ACC112 (cell line): ENCODE data around the gene AUTS2.

Experiments used
- H2AFZ ChIP-seq: fragments of 200-600 bp; sonication (generic); one replicate; pipeline ENCODE4 v1.6.0; 2017; ENCODE audit warnings: antibody characterized with exemption, low read length; ENCODE audit not compliant: unreplicated experiment
- H3K27ac ChIP-seq: fragments of 200-600 bp; sonication (generic); 2 replicates; pipeline ENCODE4 v1.5.1; 2014; ENCODE audit warnings: low read depth, mild to moderate bottlenecking, antibody characterized with exemption, low read length, moderate library complexity
- H3K27me3 ChIP-seq: fragments of 200-600 bp; sonication (generic); 2 replicates; pipeline ENCODE4 v1.6.1; 2014; ENCODE audit warnings: mild to moderate bottlenecking, antibody characterized with exemption, low read length, moderate library complexity, mixed read lengths; ENCODE audit not compliant: insufficient read depth
- H3K36me3 ChIP-seq: fragments of 200-600 bp; sonication (generic); 2 replicates; pipeline ENCODE4 v1.6.1; 2016; ENCODE audit warnings: mild to moderate bottlenecking, antibody characterized with exemption, low read length, moderate library complexity, mixed read lengths; ENCODE audit not compliant: insufficient read depth
- H3K4me1 ChIP-seq: fragments of 200-600 bp; sonication (generic); one replicate; pipeline ENCODE4 v1.6.1; 2016; ENCODE audit warnings: low read length, mixed read lengths; ENCODE audit not compliant: insufficient read depth, unreplicated experiment, control insufficient read depth
- H3K4me3 ChIP-seq: fragments of 200-600 bp; sonication (generic); 2 replicates; pipeline ENCODE4 v1.5.1; 2014; ENCODE audit warnings: mild to moderate bottlenecking, low read depth, low read length
- H3K79me2 ChIP-seq: fragments of 200-600 bp; sonication (generic); one replicate; pipeline ENCODE4 v1.6.0; 2016; ENCODE audit warnings: low read length; ENCODE audit not compliant: control insufficient read depth, unreplicated experiment, insufficient read depth

Gene AUTS2

DNA sequence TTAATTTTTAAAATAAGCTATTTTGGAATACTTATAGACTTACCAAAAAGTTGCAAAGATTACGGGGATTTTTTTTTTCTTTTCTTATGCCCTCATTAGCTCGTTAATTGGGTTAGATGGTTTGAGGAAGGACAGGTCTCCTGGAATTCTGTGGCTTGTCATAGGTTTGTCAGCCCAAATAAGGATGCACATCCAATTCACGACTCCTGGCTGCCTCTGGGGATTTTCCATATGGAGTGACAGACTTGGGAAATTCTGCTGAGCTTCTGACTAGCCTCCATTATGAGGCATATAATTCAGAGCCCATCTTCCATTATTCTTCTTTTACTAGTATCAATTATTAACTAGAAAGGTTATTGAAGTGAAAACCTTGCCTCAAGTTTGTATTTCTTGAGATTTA lies 102.1 kb downstream of the AUTS2 start:
- H3K4me3 ChIP-seq, result no peak overlapping the region
- no peaks in the 10 kb centered on the region for H3K36me3 ChIP-seq
- no peaks in the 10 kb centered on the region for H3K79me2 ChIP-seq
- no peak overlapping the region for H3K27ac ChIP-seq
- no peaks in the 10 kb centered on the region for H3K4me1 ChIP-seq
- H2AFZ ChIP-seq, result no peak overlapping the region
- H3K27me3 ChIP-seq, result no peaks in the 10 kb centered on the region

DNA sequence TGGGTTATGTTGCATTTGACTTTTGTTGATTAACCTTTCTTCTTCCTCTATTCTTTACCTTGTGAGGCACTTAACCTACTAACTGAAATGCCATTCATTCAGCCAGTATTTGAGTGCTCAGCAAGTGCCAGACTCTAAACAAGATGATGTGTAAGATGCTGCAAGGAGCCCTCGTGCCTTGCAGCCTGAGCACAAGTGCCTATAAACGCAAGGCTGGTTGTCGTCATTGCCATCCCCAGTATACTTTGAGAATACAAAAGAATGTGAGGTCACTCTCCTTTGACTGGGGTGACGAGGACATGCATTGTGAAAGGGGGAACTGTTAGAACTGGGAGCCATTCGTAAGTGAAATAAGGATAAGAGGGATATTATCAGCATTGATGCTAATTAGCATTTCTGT lies 103.0 kb downstream of the AUTS2 start:
- H2AFZ ChIP-seq, result no peak overlapping the region
- no peak overlapping the region for H3K27ac ChIP-seq
- no peak overlapping the region for H3K4me3 ChIP-seq
- H3K36me3 ChIP-seq, result no peaks in the 10 kb centered on the region
- H3K27me3 ChIP-seq, result no peaks in the 10 kb centered on the region
- no peaks in the 10 kb centered on the region for H3K4me1 ChIP-seq
- no peaks in the 10 kb centered on the region for H3K79me2 ChIP-seq

DNA sequence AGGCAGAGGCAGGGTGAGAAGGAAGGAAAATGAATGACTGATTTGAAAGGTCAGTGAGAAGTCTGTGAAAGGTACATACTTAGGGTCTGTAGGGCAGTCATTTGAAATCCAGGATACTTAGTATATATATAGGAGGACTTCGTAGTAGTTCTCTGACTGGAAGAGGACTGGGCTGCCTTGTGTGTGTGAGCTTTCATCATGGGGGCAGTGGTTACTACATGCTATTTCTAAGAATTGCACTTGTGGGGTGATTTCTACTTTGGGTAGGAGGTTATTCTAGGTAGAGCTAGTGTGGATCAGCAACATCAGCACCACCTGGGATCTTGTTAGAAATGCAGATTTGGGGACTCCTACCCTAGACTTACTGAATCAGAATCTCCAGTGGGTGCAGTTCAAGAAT lies 104.1 kb downstream of the AUTS2 start:
- H3K27me3 ChIP-seq, result no peaks in the 10 kb centered on the region
- no peaks in the 10 kb centered on the region for H3K79me2 ChIP-seq
- no peaks in the 10 kb centered on the region for H3K36me3 ChIP-seq
- H3K4me3 ChIP-seq, result no peak overlapping the region
- H3K27ac ChIP-seq, result no peak overlapping the region
- H2AFZ ChIP-seq, result no peak overlapping the region
- H3K4me1 ChIP-seq, result no peaks in the 10 kb centered on the region

DNA sequence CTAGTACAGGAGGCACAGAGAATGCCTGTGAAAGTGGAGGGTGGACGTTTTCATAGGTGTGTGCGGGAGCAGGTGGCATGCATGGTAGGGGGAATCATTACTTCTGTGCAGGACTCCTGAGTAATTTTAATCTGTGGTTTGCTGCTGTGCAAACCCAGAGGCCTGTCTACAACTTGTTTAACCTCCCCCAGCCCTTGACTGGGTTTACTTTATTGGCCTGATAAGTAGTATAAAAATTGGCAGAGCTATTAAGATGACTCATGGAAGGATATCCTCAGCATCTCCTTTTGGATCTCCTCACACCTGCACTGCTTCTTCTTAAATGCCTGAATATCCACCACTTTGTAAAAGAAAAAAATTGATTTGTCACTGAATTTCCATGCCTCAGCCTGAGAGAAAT lies 104.8 kb downstream of the AUTS2 start:
- Histone ChIP-seq H3K27me3 (no peaks in the 10 kb centered on the region), H3K4me3 (no peak overlapping the region), H3K4me1 (no peaks in the 10 kb centered on the region), H2AFZ (no peak overlapping the region), H3K79me2 (no peaks in the 10 kb centered on the region), H3K27ac (no peak overlapping the region), H3K36me3 (no peaks in the 10 kb centered on the region)

DNA sequence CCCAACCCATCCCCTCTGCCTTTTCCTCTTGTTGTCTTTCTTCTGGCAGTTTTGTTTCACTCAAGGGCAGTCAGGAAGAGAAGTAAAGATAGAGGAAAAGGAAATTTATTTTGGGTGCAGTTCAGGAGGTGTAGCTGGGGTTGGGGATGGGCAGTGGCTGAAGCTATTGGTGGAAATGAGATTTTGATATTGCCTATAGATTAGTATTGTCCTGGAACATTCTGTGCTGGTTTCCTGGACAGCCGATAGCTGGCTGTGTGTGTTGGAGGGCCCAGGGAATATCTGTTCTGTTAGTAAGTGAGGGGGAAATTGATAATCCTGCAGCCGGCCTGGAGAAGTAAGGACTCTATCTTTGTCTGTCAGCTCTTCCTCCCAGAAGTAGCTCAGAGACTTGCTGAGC lies 107.8 kb downstream of the AUTS2 start:
- no peaks in the 10 kb centered on the region for H3K36me3 ChIP-seq
- H3K27me3 ChIP-seq, result no peaks in the 10 kb centered on the region
- no peaks in the 10 kb centered on the region for H3K79me2 ChIP-seq
- no peak overlapping the region for H3K4me3 ChIP-seq
- H3K27ac ChIP-seq, result no peak overlapping the region
- peaks cover 3% of the 10 kb centered on the region for H3K4me1 ChIP-seq
- no peak overlapping the region for H2AFZ ChIP-seq

DNA sequence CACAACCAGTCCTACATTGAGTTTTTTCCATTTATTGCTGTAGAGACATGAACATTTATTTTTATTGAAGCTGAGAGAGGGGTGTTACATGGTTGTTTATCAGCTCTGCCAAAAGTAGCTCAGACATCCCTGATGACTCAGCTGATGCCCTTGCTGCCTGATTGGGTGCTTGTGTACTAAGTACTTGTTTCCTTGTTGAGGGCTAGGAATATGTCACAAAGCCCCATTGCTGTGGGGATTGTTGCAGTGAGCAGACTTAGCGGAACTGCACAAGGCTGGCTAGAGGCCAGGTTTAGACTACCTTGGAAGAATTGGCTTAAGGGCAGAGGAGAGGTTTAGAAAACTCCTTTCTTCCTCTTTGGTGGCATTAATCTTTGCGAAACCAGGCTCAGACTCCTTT lies 110.6 kb downstream of the AUTS2 start:
- H3K27ac ChIP-seq, result no peak overlapping the region
- peaks cover 3% of the 10 kb centered on the region for H3K4me1 ChIP-seq
- H3K4me3 ChIP-seq, result no peak overlapping the region
- H3K27me3 ChIP-seq, result no peaks in the 10 kb centered on the region
- H2AFZ ChIP-seq, result no peak overlapping the region
- H3K79me2 ChIP-seq, result no peaks in the 10 kb centered on the region
- H3K36me3 ChIP-seq, result no peaks in the 10 kb centered on the region

DNA sequence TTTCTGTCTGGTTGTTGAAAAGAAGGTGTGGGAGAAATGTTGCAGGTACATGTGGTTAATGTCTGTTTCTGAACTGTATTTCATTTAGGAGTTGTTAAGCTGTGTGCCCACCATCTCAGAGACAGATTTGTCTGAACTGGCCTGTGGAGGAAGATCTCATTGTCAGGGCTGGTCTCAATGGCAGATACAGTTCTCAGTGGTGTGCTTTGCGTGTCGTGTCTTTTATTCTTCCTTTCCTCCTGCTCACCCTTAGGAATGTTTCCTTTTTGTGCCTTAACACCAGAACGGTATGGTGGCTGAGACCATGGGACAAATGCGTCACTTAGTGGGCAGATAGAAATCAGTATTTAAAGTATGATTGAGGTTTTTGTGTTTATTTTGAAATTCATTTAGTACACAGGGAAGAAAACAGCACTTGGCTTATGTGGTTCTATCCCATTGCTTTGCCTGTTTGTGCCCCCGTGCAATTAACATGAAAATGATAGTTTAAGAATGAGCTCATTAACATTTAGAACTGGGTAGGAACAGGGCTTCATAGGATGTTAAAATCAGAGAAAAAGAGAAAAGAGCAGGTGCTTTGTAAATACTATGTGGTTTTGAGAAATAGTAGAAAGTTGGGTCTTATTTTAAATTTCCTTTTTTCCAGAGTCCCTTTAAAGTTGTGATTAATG lies 112.6 kb downstream of the AUTS2 start:
- Histone ChIP-seq H3K4me3 (no peak overlapping the region), H3K79me2 (no peaks in the 10 kb centered on the region), H2AFZ (no peak overlapping the region), H3K4me1 (peaks cover 3% of the 10 kb centered on the region), H3K36me3 (no peaks in the 10 kb centered on the region), H3K27ac (no peak overlapping the region), H3K27me3 (no peaks in the 10 kb centered on the region)

DNA sequence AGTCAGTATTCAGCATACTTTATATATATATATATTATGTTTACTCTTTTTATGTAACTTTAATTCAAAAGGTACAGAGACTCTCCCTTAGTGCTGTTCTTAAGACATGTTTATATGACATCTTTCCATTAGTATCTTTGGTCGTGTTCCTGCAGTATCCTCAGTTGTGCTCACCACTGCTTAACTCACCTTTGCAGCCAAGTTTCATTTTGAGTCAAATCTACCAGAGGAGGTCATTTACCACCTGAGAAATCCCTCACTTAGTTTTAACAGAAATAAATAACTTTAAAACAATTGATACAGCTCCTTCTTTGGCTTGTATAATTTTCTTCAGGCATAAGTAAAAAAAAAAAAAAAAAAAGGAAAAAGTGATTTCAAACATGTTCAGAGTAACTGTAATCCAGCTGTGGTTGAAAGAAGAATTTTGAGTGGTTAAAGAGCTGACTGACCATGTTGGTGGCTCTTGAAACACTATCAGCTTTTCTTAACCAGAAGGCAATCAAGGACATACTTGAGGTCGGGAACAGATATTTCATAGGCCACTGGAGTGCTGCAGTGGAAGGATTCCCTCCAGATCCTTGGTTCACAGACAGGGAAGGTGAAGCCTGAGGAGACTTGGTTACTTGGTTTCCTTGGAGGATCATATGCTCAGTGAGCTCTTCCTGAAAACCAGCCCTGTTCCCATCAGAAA lies 116.8 kb downstream of the AUTS2 start:
- Histone ChIP-seq H2AFZ (no peak overlapping the region), H3K79me2 (no peaks in the 10 kb centered on the region), H3K36me3 (no peaks in the 10 kb centered on the region), H3K27me3 (no peaks in the 10 kb centered on the region), H3K4me1 (no peaks in the 10 kb centered on the region), H3K4me3 (no peak overlapping the region), H3K27ac (no peak overlapping the region)

DNA sequence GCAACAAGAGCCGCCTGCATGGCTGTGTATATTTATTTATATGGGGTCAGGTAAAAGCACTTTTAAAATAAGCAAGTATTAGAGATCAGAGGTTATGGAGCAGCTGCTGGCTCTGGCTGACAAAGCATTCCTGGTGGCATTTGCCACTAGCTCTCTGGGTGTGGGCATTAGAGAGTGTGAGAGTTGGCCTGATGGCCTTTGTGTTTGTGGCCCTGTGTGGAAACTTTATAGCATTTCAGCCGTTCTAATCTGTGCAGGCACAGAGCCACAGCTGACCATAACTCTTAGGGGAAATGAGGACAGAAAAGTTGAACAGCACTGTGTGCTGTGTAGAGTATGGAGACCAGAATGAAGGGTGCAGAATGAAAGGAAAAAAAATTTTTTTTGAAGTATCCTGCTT lies 118.9 kb downstream of the AUTS2 start:
- Histone ChIP-seq H3K27me3 (no peaks in the 10 kb centered on the region), H3K36me3 (no peaks in the 10 kb centered on the region), H3K4me1 (no peaks in the 10 kb centered on the region), H3K27ac (no peak overlapping the region), H3K4me3 (no peak overlapping the region), H2AFZ (no peak overlapping the region), H3K79me2 (no peaks in the 10 kb centered on the region)

DNA sequence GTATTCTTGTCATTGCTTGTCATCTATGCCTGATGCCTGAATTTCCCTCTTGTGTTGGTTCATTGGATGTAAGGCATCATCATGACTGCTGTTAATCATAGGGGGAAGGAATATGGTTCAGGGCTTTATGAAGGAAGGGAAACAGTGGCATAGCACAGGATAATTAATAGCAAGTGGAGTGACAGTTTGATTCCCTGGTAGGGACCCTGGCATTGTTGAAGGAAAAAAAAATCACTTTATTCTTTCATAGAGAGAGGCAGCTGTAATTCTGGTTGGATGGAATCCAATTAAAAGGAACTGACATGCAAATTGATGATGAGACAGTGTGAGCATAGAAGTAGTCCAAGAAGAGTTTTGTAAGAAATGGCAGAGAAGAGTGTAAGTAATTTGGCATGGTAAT lies 121.4 kb downstream of the AUTS2 start:
- no peaks in the 10 kb centered on the region for H3K4me1 ChIP-seq
- no peak overlapping the region for H2AFZ ChIP-seq
- H3K27me3 ChIP-seq, result no peaks in the 10 kb centered on the region
- H3K36me3 ChIP-seq, result no peaks in the 10 kb centered on the region
- no peak overlapping the region for H3K27ac ChIP-seq
- no peaks in the 10 kb centered on the region for H3K79me2 ChIP-seq
- H3K4me3 ChIP-seq, result no peak overlapping the region

DNA sequence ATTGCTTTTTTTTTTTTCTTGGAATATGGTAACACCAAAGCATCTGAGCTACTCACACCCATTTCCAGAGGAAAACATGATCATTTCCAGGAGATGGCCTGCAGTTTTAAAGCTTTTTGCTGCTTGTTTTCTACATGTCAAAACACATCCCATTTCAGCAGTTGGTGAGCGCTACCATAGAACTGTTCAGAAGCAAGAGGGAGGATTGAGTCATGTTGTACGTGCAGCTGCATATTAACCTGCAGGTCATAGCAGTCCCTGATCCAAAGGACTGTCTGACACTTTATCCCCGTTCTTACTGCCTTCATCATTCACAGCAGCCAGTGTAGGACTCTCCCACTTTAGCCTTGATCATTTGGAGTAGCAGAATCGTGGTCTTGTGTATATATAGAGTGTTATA lies 124.6 kb downstream of the AUTS2 start:
- Histone ChIP-seq H3K4me1 (no peaks in the 10 kb centered on the region), H3K79me2 (no peaks in the 10 kb centered on the region), H3K4me3 (no peak overlapping the region), H3K27me3 (no peaks in the 10 kb centered on the region), H3K27ac (no peak overlapping the region), H2AFZ (no peak overlapping the region), H3K36me3 (no peaks in the 10 kb centered on the region)
